HepG2 (cell line): ENCODE measurements around the gene PYCR2. TPM values are rescaled to one million over a fixed set of nuclear protein-coding genes. Genes with fewer than 3 reads are reported as not detected.

Source experiments
- BATF2 ChIP-seq: sonication (generic); formaldehyde crosslinking; IDR thresholded peaks from 2 replicates; pipeline ENCODE4 v1.8.0; 2022; ENCODE audit warnings: mild to moderate bottlenecking, missing genetic modification reagents, moderate library complexity
- CHD2 ChIP-seq: IDR thresholded peaks from 2 replicates; pipeline ENCODE4 v1.6.1; 2011; ENCODE audit warnings: low read depth, low read length, improper control_type of control experiment
- CREB3 ChIP-seq: sonication (generic); formaldehyde crosslinking; IDR thresholded peaks from 2 replicates; pipeline ENCODE4 v1.5.0; 2020; ENCODE audit warnings: missing genetic modification reagents
- GATA4 ChIP-seq: sonication (generic); IDR thresholded peaks from 2 replicates; pipeline ENCODE4 v1.6.1; 2016; ENCODE audit warnings: antibody characterized with exemption, low read depth, borderline replicate concordance
- HES4 ChIP-seq: sonication (generic); formaldehyde crosslinking; IDR thresholded peaks from 2 replicates; pipeline ENCODE4 v1.9.0; 2021; ENCODE audit warnings: mild to moderate bottlenecking, missing genetic modification reagents, borderline replicate concordance
- MLLT10 ChIP-seq: sonication (generic); formaldehyde crosslinking; IDR thresholded peaks from 2 replicates; pipeline ENCODE4 v1.4.0; 2020; ENCODE audit warnings: missing genetic modification reagents
- MYPOP ChIP-seq: sonication (generic); formaldehyde crosslinking; IDR thresholded peaks from 2 replicates; pipeline ENCODE4 v1.8.1; 2023; ENCODE audit warnings: mild to moderate bottlenecking, moderate library complexity, missing genetic modification reagents
- PAX8 ChIP-seq: sonication (generic); formaldehyde crosslinking; IDR thresholded peaks from 2 replicates; pipeline ENCODE4 v1.8.0; 2022; ENCODE audit warnings: mild to moderate bottlenecking, missing genetic modification reagents, borderline replicate concordance
- RXRB ChIP-seq: IDR thresholded peaks from 2 replicates; pipeline ENCODE4 v1.6.1; 2016; ENCODE audit warnings: borderline replicate concordance, missing genetic modification reagents, missing compliant biosample characterization
- SNAPC5 ChIP-seq: sonication (generic); formaldehyde crosslinking; IDR thresholded peaks from 2 replicates; pipeline ENCODE4 v1.8.1; 2023; ENCODE audit warnings: mild to moderate bottlenecking, missing genetic modification reagents, borderline replicate concordance
- SOX6 ChIP-seq, 2 experiments: fragments of 450-650 bp in 1 of 2; sonication (generic) in 1 of 2; formaldehyde crosslinking in 1 of 2; IDR thresholded peaks; 2 replicates each; pipeline versions ENCODE4 v1.4.0 to v1.6.1; 2017 to 2020; ENCODE audit warnings: antibody characterized with exemption in 1 of 2, mild to moderate bottlenecking in 1 of 2, missing genetic modification reagents in 1 of 2
- ZFP36L1 ChIP-seq: sonication (generic); formaldehyde crosslinking; IDR thresholded peaks from 2 replicates; pipeline ENCODE4 v1.8.0; 2022; ENCODE audit warnings: mild to moderate bottlenecking, missing genetic modification reagents, moderate library complexity
- ZFP90 ChIP-seq: sonication (generic); formaldehyde crosslinking; IDR thresholded peaks from 2 replicates; pipeline ENCODE4 v1.8.0; 2022; ENCODE audit warnings: missing genetic modification reagents, mild to moderate bottlenecking, inconsistent platforms, borderline replicate concordance
- ZNF207 ChIP-seq: fragments of 450-650 bp; IDR thresholded peaks from 2 replicates; pipeline ENCODE4 v1.6.1; 2016; ENCODE audit warnings: antibody characterized with exemption, borderline replicate concordance
- ZNF232 ChIP-seq: sonication (generic); formaldehyde crosslinking; IDR thresholded peaks from 2 replicates; pipeline ENCODE4 v1.4.0; 2020; ENCODE audit warnings: missing genetic modification reagents, borderline replicate concordance
- ZNF343 ChIP-seq: sonication (generic); formaldehyde crosslinking; IDR thresholded peaks from 2 replicates; pipeline ENCODE4 v1.4.0; 2020; ENCODE audit warnings: mild to moderate bottlenecking, missing genetic modification reagents
- ZNF503 ChIP-seq: sonication (generic); formaldehyde crosslinking; IDR thresholded peaks from 2 replicates; pipeline ENCODE4 v1.4.0; 2020; ENCODE audit warnings: missing genetic modification reagents
- ZNF512B ChIP-seq: sonication (generic); formaldehyde crosslinking; IDR thresholded peaks from 2 replicates; pipeline ENCODE4 v1.5.1; 2020; ENCODE audit warnings: missing genetic modification reagents, mild to moderate bottlenecking, borderline replicate concordance
- ZNF749 ChIP-seq: sonication (generic); formaldehyde crosslinking; IDR thresholded peaks from 2 replicates; pipeline ENCODE4 v1.8.0; 2022; ENCODE audit warnings: mild to moderate bottlenecking, missing genetic modification reagents, moderate library complexity, borderline replicate concordance
- ZNF788 ChIP-seq: sonication (generic); formaldehyde crosslinking; IDR thresholded peaks from 2 replicates; pipeline ENCODE4 v1.5.0; 2020; ENCODE audit warnings: mild to moderate bottlenecking, missing genetic modification reagents, borderline replicate concordance
- polyA plus RNA-seq, 8 experiments: library from polyadenylated mRNA; depleted of rRNA in 3 of 8; stranded (reverse) in 7 of 8; unstranded in 1 of 8; fragments of >200 nt; fragmentation: Illumina TruSeq in 4 of 8; extraction: Trizol in 4 of 8; gene quantifications; 2 replicates each; pipeline versions ENCODE4 v1.2.1 to v1.2.3, GENCODE V29; 2011 to 2016; ENCODE audit warnings: low read depth in 4 of 8, missing spikeins in 1 of 8, mixed read lengths in 1 of 8; ENCODE audit not compliant: insufficient read depth in 1 of 8
- total RNA-seq, 5 experiments: library from RNA; depleted of rRNA; stranded (reverse); fragments of >200 nt; fragmentation: Illumina TruSeq; extraction: Trizol; gene quantifications; 2 replicates each; pipeline ENCODE4 v1.2.3, GENCODE V29; 2016; ENCODE audit warnings: low read depth in 1 of 5

The PYCR2 gene
- total and polyA plus RNA-seq, 2 of the 13 experiments (the other 11 are each of a cell fraction or from before 2014, with no cell fraction given): 47.2 to 47.8 TPM

- TF ChIP-seq HES4 (CRISPR knock-in tag): no peak
- peak; percentile 64; the same call in 1 of the 2 replicates for TF ChIP-seq GATA4
- no peak for TF ChIP-seq ZNF512B (CRISPR knock-in tag)
- peak; percentile 53; the same call in 1 of the 2 replicates for TF ChIP-seq ZNF343 (CRISPR knock-in tag)
- no peak for TF ChIP-seq ZFP90 (CRISPR knock-in tag)
- TF ChIP-seq ZNF788: peak; percentile 91; the same call in 1 of the 2 replicates
- no peak; the same call in 1 of the 2 replicates for TF ChIP-seq PAX8
- no peak for TF ChIP-seq SOX6 (IDR thresholded peaks at IDR 0.05)
- peak; percentile 68; the same call in 1 of the 2 replicates for TF ChIP-seq SOX6 (CRISPR knock-in tag; IDR thresholded peaks at IDR 0.05)
- no peak for TF ChIP-seq CREB3 (CRISPR knock-in tag)
- no peak for TF ChIP-seq ZNF232 (CRISPR knock-in tag)
- TF ChIP-seq SNAPC5: 0 out of 2 replicates have a peak, but pooled peaks have one; percentile 33
- TF ChIP-seq BATF2 (CRISPR knock-in tag): peak; percentile 64; the same call in 1 of the 2 replicates
- TF ChIP-seq CHD2: no peak
- peak; percentile 51; the same call in 1 of the 2 replicates for TF ChIP-seq MYPOP (CRISPR knock-in tag)
- no peak for TF ChIP-seq MLLT10 (CRISPR knock-in tag)
- TF ChIP-seq ZFP36L1: no peak
- TF ChIP-seq ZNF503 (CRISPR knock-in tag): 0 out of 2 replicates have a peak, but pooled peaks have one; percentile 14
- TF ChIP-seq RXRB: peak; percentile 80
- no peak for TF ChIP-seq ZNF207
- TF ChIP-seq ZNF749 (CRISPR knock-in tag): peak; percentile 84; the same call in 1 of the 2 replicates
Observed at GRCh38 chr1:225923692-225924555, at the start of gene PYCR2 (continued).
